Activated naive CD4-positive, alpha-beta T cell treated with anti-CD3 and anti-CD28 coated beads for 36 hours (primary cell): ENCODE measurements around the gene ADGRE3. TPM values are rescaled to one million over a fixed set of nuclear protein-coding genes. Genes with fewer than 3 reads are reported as not detected.

Source experiments
- CTCF ChIA-PET: fragments of 350-600 bp; sonication (Branson Sonifier 250); formaldehyde crosslinking; loops from one replicate; lab custom pipeline; 2021; ENCODE audit warnings: antibody characterized with exemption; lab: Charles Lee
- DNase-seq: peaks from one replicate; pipeline ENCODE4 v3.0.0-alpha.2; 2020
- H3K27ac Mint-ChIP-seq: one replicate; pipeline ENCODE4 v1.8.0; 2021; ENCODE audit warnings: mild to moderate bottlenecking, mixed read lengths
- H3K27me3 Mint-ChIP-seq: one replicate; pipeline ENCODE4 v1.8.0; 2021; ENCODE audit warnings: low read depth, mixed read lengths
- H3K36me3 Mint-ChIP-seq: one replicate; pipeline ENCODE4 v1.8.0; 2021; ENCODE audit warnings: low read depth, mixed read lengths
- H3K4me1 Mint-ChIP-seq: one replicate; pipeline ENCODE4 v1.8.0; 2021; ENCODE audit warnings: low read depth, mixed read lengths
- H3K4me3 Mint-ChIP-seq: one replicate; pipeline ENCODE4 v1.8.0; 2021; ENCODE audit warnings: mild to moderate bottlenecking, moderate library complexity, mixed read lengths
- H3K9me3 Mint-ChIP-seq: one replicate; pipeline ENCODE4 v1.8.0; 2021; ENCODE audit warnings: mixed read lengths
- intact Hi-C: fragments of 100-400 bp; cut with micrococcal nuclease; formaldehyde crosslinking; loops from one replicate; pipeline ENCODE4 v1.15.1; 2023
- total RNA-seq, 2 experiments: library from RNA; stranded (reverse); gene quantifications; one replicate each; pipeline ENCODE4 v1.2.3, GENCODE V29; 2021

ADGRE3 gene
- not detected for total RNA-seq

- no peak within 1 kb of the TSS for H3K27ac Mint-ChIP-seq
- no peak within 1 kb of the TSS for H3K4me3 Mint-ChIP-seq
These were observed at the start of gene ADGRE3 for GRCh38 chr19:14674764-14675163. Gene ADGRE3, minus strand, starts transcription at chr19:14674844. Its CDS starts 74 bp downstream, at chr19:14674770.

GRCh38 chr19:14722127-14722526, 47.5 kb upstream of the ADGRE3 start:
- peaks cover 77% of the 10 kb centered on the region for H3K9me3 Mint-ChIP-seq
- no peak for DNase-seq
- no peak overlapping the region for H3K27ac Mint-ChIP-seq
- no peak overlapping the region for H3K4me3 Mint-ChIP-seq
- H3K36me3 Mint-ChIP-seq = peaks cover 59% of the 10 kb centered on the region
- H3K27me3 Mint-ChIP-seq = no peaks in the 10 kb centered on the region
- H3K4me1 Mint-ChIP-seq = no peaks in the 10 kb centered on the region
- intact Hi-C loops = no loop called here
- CTCF ChIA-PET = interaction anchor here (0.6 kb wide), 1 partner anchor 12 kb away, joined by 3 read pairs; no protein-coding TSS in a partner anchor

More at GRCh38 chr19:14674764-14675163, at the start of gene ADGRE3:
- H3K36me3 Mint-ChIP-seq = no peaks in the 10 kb centered on the region
- DNase-seq = no peak
- peaks cover 6% of the 10 kb centered on the region for H3K9me3 Mint-ChIP-seq
- CTCF ChIA-PET = interaction anchor here (0.6 to 1.6 kb wide), 2 partner anchors 11 to 171 kb away, joined by 3 to 8 read pairs; no protein-coding TSS in a partner anchor
- peaks cover 25% of the 10 kb centered on the region for H3K27me3 Mint-ChIP-seq
- intact Hi-C loops = no loop called here
- H3K4me1 Mint-ChIP-seq = no peaks in the 10 kb centered on the region

- H3K27me3 Mint-ChIP-seq = no peaks in the 10 kb centered on the region
- H3K36me3 Mint-ChIP-seq = peaks cover 87% of the 10 kb centered on the region
- no peak overlapping the region for H3K27ac Mint-ChIP-seq
- peaks cover 80% of the 10 kb centered on the region for H3K9me3 Mint-ChIP-seq
- intact Hi-C loops = no loop called here
- CTCF ChIA-PET = no interaction called here
- no peak for DNase-seq
- no peaks in the 10 kb centered on the region for H3K4me1 Mint-ChIP-seq
- H3K4me3 Mint-ChIP-seq = no peak overlapping the region
These were observed 44.5 kb upstream of the ADGRE3 start for GRCh38 chr19:14719162-14719561.

GRCh38 chr19:14718522-14719116, 44.0 kb upstream of the ADGRE3 start:
- H3K27me3 Mint-ChIP-seq = no peaks in the 10 kb centered on the region
- H3K36me3 Mint-ChIP-seq = peaks cover 90% of the 10 kb centered on the region
- CTCF ChIA-PET = no interaction called here
- intact Hi-C loops = no loop called here
- no peak overlapping the region for H3K4me3 Mint-ChIP-seq
- no peaks in the 10 kb centered on the region for H3K4me1 Mint-ChIP-seq
- peaks cover 80% of the 10 kb centered on the region for H3K9me3 Mint-ChIP-seq
- no peak for DNase-seq
- no peak overlapping the region for H3K27ac Mint-ChIP-seq

- Mint-ChIP-seq H3K27me3 (no peaks in the 10 kb centered on the region), H3K36me3 (peaks cover 95% of the 10 kb centered on the region), H3K4me3 (no peak overlapping the region), H3K4me1 (no peaks in the 10 kb centered on the region), H3K27ac (no peak overlapping the region), H3K9me3 (peaks cover 79% of the 10 kb centered on the region)
- CTCF ChIA-PET = no interaction called here
- intact Hi-C loops = no loop called here
- DNase-seq = no peak
These were observed 41.2 kb upstream of the ADGRE3 start for GRCh38 chr19:14715841-14716240.

- peaks cover 74% of the 10 kb centered on the region for H3K36me3 Mint-ChIP-seq
- H3K4me1 Mint-ChIP-seq = no peaks in the 10 kb centered on the region
- no peaks in the 10 kb centered on the region for H3K27me3 Mint-ChIP-seq
- DNase-seq = no peak
- no peak overlapping the region for H3K4me3 Mint-ChIP-seq
- intact Hi-C loops = no loop called here
- H3K27ac Mint-ChIP-seq = no peak overlapping the region
- peaks cover 2% of the 10 kb centered on the region for H3K9me3 Mint-ChIP-seq
- CTCF ChIA-PET = no interaction called here
These were observed 29.8 kb upstream of the ADGRE3 start for GRCh38 chr19:14704450-14704849.

GRCh38 chr19:14703833-14704232, 29.2 kb upstream of the ADGRE3 start:
- no peak for DNase-seq
- no peak overlapping the region for H3K27ac Mint-ChIP-seq

GRCh38 chr19:14700711-14701375, 26.2 kb upstream of the ADGRE3 start:
- peaks cover 60% of the 10 kb centered on the region for H3K36me3 Mint-ChIP-seq
- CTCF ChIA-PET = interaction anchor here (1.2 to 1.6 kb wide), 2 partner anchors 10 to 15 kb away, joined by 3 to 14 read pairs; no protein-coding TSS in a partner anchor
- H3K4me3 Mint-ChIP-seq = no peak overlapping the region
- H3K27ac Mint-ChIP-seq = no peak overlapping the region
- H3K9me3 Mint-ChIP-seq = peaks cover 2% of the 10 kb centered on the region
- intact Hi-C loops = no loop called here
- H3K4me1 Mint-ChIP-seq = no peaks in the 10 kb centered on the region
- DNase-seq = no peak
- no peaks in the 10 kb centered on the region for H3K27me3 Mint-ChIP-seq

More at GRCh38 chr19:14703833-14704232, 29.2 kb upstream of the ADGRE3 start:
- Mint-ChIP-seq H3K4me3 (no peak overlapping the region), H3K9me3 (peaks cover 2% of the 10 kb centered on the region), H3K4me1 (no peaks in the 10 kb centered on the region), H3K27me3 (no peaks in the 10 kb centered on the region), H3K36me3 (peaks cover 72% of the 10 kb centered on the region)
- intact Hi-C loops = no loop called here
- CTCF ChIA-PET = no interaction called here

GRCh38 chr19:14699641-14700040, 25.0 kb upstream of the ADGRE3 start:
- CTCF ChIA-PET = interaction anchor here (1.6 kb wide), 1 partner anchor 13 kb away, joined by 14 read pairs; no protein-coding TSS in a partner anchor
- peaks cover 2% of the 10 kb centered on the region for H3K9me3 Mint-ChIP-seq
- no peak overlapping the region for H3K27ac Mint-ChIP-seq
- no peaks in the 10 kb centered on the region for H3K4me1 Mint-ChIP-seq
- no peak overlapping the region for H3K4me3 Mint-ChIP-seq
- intact Hi-C loops = no loop called here
- H3K36me3 Mint-ChIP-seq = peaks cover 60% of the 10 kb centered on the region
- H3K27me3 Mint-ChIP-seq = no peaks in the 10 kb centered on the region
- DNase-seq = no peak

- intact Hi-C loops = no loop called here
- H3K27me3 Mint-ChIP-seq = no peaks in the 10 kb centered on the region
- CTCF ChIA-PET = interaction anchor here (1.4 kb wide), 1 partner anchor 121 kb away, joined by 3 read pairs; no protein-coding TSS in a partner anchor
- peaks cover 15% of the 10 kb centered on the region for H3K4me1 Mint-ChIP-seq
- H3K4me3 Mint-ChIP-seq = no peak overlapping the region
- H3K36me3 Mint-ChIP-seq = peaks cover 32% of the 10 kb centered on the region
- H3K9me3 Mint-ChIP-seq = no peaks in the 10 kb centered on the region
- DNase-seq = no peak
- no peak overlapping the region for H3K27ac Mint-ChIP-seq
These were observed 20.8 kb upstream of the ADGRE3 start for GRCh38 chr19:14695471-14695870.

GRCh38 chr19:14694641-14695266, 20.1 kb upstream of the ADGRE3 start:
- no peak for DNase-seq
- Mint-ChIP-seq H3K4me3 (no peak overlapping the region), H3K36me3 (peaks cover 26% of the 10 kb centered on the region), H3K27ac (no peak overlapping the region), H3K9me3 (no peaks in the 10 kb centered on the region), H3K27me3 (no peaks in the 10 kb centered on the region), H3K4me1 (peaks cover 16% of the 10 kb centered on the region)
- CTCF ChIA-PET = no interaction called here
- intact Hi-C loops = loop anchor here (5.0 kb wide), 1 partner anchor 683 kb away; the partner anchor contains the start of gene AKAP8
